Astrocyte (in vitro differentiated cells and primary cell): ENCODE results near the gene IQGAP1.

Experiments used
- EZH2 ChIP-seq: IDR thresholded peaks from 2 replicates; pipeline ENCODE4 v1.6.1; 2012; ENCODE audit warnings: mild to moderate bottlenecking, low read length, inconsistent platforms; ENCODE audit not compliant: insufficient read depth
- TF ChIP-seq, protein P1 (sequence below): IDR thresholded peaks from 2 replicates; pipeline ENCODE4 v1.5.1; 2011; ENCODE audit warnings: low read depth, mild to moderate bottlenecking, inconsistent platforms, low read length, moderate library complexity; ENCODE audit not compliant: insufficient read depth

DNA sequence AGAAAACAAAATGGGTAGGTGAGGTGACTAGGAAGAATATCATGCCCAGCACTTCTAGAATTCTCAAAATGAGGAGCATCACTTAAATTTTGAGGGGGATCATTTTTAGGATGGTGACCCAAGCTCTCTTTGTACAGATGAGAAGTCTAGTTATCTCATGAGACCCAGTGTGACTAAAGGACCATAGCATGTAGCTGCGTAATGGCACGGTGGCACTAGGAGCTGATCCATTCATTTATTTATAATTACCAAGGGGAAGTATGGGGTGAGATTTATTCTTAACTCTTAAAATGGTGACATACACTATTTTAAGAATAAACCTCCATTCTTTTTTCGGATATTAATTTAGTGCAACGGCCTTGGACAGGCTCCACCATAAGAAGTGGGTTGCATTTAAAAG lies 8.3 kb downstream of the IQGAP1 start:
- TF ChIP-seq, protein P1, sequence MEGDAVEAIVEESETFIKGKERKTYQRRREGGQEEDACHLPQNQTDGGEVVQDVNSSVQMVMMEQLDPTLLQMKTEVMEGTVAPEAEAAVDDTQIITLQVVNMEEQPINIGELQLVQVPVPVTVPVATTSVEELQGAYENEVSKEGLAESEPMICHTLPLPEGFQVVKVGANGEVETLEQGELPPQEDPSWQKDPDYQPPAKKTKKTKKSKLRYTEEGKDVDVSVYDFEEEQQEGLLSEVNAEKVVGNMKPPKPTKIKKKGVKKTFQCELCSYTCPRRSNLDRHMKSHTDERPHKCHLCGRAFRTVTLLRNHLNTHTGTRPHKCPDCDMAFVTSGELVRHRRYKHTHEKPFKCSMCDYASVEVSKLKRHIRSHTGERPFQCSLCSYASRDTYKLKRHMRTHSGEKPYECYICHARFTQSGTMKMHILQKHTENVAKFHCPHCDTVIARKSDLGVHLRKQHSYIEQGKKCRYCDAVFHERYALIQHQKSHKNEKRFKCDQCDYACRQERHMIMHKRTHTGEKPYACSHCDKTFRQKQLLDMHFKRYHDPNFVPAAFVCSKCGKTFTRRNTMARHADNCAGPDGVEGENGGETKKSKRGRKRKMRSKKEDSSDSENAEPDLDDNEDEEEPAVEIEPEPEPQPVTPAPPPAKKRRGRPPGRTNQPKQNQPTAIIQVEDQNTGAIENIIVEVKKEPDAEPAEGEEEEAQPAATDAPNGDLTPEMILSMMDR, result no peak
- TF ChIP-seq EZH2, result no peak
